ENCODE measurements around the gene TTPAL. TPM values are rescaled to one million over a fixed set of nuclear protein-coding genes. Genes with fewer than 3 reads are reported as not detected.

TTPAL gene
- total and polyA plus RNA-seq, 10 donors = 3.5 to 16.3 (median 11.8) TPM

DNA sequence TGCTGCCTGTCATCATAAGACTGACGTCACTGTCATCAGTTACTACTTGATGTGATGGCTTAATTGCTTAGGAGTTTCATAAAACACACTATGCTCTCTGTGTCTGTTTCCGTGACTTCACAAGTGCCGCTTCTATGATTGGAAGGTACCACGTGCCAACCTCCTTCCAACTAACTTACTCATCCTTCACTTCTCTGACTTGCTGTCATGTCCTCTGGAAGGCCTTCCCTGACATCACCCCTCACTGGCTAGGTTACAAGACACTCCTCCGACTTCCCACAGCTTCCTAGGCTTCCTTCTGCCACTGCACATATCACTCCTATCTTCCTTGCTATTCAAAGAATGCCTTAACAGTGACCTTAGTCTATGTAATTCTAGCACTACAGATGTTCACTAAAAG lies 25.8 kb downstream of the TTPAL start:
- Histone ChIP-seq H3K4me3 (no peak overlapping the region), H3K9me3 (no peaks in the 10 kb centered on the region), H3K4me1 (peaks cover 0 to 15% (median 0%) of the 10 kb centered on the region in 6 donors), H3K27ac (peak overlapping the region in 1 of 8 donors; percentile 19), H3K27me3 (replicated peaks in 1 of 7) (no peaks in the 10 kb centered on the region), H3K36me3 (peaks cover 4 to 100% (median 98%) of the 10 kb centered on the region in 6 donors)
- TF ChIP-seq POLR2A (IDR thresholded peaks at IDR 0.05) (no peak), POLR2AphosphoS5 (IDR thresholded peaks at IDR 0.05) (no peak)
- TF ChIP-seq, protein P1, sequence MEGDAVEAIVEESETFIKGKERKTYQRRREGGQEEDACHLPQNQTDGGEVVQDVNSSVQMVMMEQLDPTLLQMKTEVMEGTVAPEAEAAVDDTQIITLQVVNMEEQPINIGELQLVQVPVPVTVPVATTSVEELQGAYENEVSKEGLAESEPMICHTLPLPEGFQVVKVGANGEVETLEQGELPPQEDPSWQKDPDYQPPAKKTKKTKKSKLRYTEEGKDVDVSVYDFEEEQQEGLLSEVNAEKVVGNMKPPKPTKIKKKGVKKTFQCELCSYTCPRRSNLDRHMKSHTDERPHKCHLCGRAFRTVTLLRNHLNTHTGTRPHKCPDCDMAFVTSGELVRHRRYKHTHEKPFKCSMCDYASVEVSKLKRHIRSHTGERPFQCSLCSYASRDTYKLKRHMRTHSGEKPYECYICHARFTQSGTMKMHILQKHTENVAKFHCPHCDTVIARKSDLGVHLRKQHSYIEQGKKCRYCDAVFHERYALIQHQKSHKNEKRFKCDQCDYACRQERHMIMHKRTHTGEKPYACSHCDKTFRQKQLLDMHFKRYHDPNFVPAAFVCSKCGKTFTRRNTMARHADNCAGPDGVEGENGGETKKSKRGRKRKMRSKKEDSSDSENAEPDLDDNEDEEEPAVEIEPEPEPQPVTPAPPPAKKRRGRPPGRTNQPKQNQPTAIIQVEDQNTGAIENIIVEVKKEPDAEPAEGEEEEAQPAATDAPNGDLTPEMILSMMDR (IDR thresholded peaks at IDR 0.05 in 8 of 11, conservative IDR thresholded peaks at IDR 0.05 in 3 of 11) = no peak
- intact Hi-C loops (cut with DNase I; ENCODE audit: low total_unique reads) = no loop called here
- WGBS, 5 donors = 85 to 96% (median 90%) methylated on average over 5 of the region's 5 CpGs
- DNase-seq = no peak

DNA sequence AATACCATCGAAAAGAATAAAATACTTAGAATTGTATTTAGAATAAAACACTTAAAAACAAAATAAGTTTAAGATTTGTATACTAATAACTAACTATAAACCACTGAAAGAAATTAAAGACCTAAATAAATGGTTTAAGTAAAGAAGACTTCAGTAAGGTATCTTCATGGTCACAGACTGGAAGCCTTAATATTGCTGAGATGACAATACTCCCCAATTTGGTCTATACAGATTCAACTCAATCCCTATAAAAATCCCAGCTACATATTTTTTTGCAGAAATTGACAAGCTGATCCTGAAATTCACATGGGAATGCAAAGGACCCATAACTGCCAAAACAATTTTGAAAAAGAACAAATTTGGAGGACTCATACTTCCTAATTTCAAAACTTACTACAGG lies 27.3 kb downstream of the TTPAL start:
- Histone ChIP-seq H3K27ac (no peak overlapping the region), H3K4me3 (no peak overlapping the region), H3K9me3 (no peaks in the 10 kb centered on the region), H3K36me3 (peaks cover 4 to 100% (median 98%) of the 10 kb centered on the region in 6 donors), H3K27me3 (replicated peaks in 1 of 7) (no peaks in the 10 kb centered on the region), H3K4me1 (peaks cover 0 to under 1% (median 0%) of the 10 kb centered on the region in 6 donors)
- WGBS, 5 donors = 94 to 99% (median 96%) methylated on average over 1 of the region's 1 CpG
- intact Hi-C loops (cut with DNase I; ENCODE audit: low total_unique reads) = no loop called here
- DNase-seq = no peak
- TF ChIP-seq POLR2AphosphoS5 (IDR thresholded peaks at IDR 0.05) = no peak
- no peak for TF ChIP-seq POLR2A (IDR thresholded peaks at IDR 0.05)
- TF ChIP-seq, protein P1 (IDR thresholded peaks at IDR 0.05 in 8 of 11, conservative IDR thresholded peaks at IDR 0.05 in 3 of 11) = no peak

DNA sequence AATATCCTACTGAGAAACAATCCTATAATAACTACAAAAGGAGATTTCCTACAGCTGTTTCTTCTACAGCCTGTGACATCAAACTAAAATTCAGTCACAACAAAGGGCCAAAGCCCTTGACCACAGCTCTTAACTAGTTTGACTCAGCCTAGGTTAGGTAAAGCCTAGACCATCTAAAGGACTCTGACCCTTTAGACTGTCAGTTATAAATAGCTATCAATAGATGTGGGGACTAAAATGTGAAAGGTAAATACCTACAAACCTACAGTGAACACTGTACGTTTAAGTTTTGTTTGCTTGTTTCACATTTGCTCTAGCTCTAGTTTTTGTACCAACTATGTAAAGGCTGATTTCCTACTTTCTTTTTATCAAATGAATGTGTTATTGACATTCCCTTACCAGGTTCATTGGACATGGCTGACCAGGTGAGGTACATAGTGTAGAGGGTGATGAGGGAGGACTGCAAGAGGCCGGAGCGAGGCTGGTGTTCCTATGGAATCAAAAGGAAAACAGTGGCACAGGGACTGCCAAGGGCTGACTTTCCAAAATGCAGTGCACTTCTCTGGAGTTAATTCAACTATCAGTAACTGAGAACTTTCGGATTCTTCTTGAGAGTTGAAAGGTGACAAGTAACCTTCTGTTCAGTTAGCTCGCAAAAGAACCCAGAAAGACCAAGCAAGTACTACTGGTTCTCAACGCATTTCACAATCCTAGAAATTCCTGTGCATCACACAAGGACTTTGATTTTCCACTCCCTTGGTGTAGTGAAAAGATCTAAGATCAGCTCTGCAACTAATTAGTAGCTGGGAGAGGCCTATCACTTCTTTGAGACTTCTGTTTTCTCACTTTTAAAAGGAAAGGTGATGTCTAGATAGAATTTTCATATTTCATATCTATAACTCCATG lies 29.0 kb downstream of the TTPAL start:
- TF ChIP-seq POLR2A (IDR thresholded peaks at IDR 0.05) (no peak), POLR2AphosphoS5 (IDR thresholded peaks at IDR 0.05) (no peak)
- TF ChIP-seq, protein P1 (IDR thresholded peaks at IDR 0.05 in 8 of 11, conservative IDR thresholded peaks at IDR 0.05 in 3 of 11) = no peak
- intact Hi-C loops (cut with DNase I; ENCODE audit: low total_unique reads) = no loop called here
- H3K27me3 ChIP-seq (replicated peaks in 1 of 7) = no peaks in the 10 kb centered on the region
- H3K9me3 ChIP-seq = no peaks in the 10 kb centered on the region
- H3K36me3 ChIP-seq = peaks cover 4 to 100% (median 98%) of the 10 kb centered on the region in 6 donors
- WGBS, 5 donors = 94 to 99% (median 96%) methylated on average over 6 of the region's 6 CpGs
- H3K4me3 ChIP-seq = no peak overlapping the region
- H3K4me1 ChIP-seq = peaks cover 0 to 6% (median 0%) of the 10 kb centered on the region in 6 donors
- no peak for DNase-seq
- H3K27ac ChIP-seq = no peak overlapping the region

DNA sequence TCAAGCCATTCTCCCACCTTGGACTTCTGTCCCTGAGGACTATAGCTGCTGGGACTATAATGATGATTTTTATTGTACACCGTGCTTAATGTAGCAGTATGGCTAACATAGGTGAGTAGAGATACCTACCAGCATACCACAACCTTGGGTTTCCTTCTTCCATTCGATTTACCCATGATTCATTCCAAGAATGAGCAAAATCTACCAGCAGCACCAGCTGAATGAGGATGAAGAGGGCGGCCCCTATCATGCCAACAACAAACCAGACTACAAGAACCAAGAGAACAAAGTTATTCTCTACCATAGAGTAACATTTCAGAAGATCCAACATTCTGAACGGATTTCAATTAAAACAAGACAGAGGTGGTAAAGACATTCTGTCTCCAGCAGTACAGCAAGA lies 34.1 kb downstream of the TTPAL start:
- TF ChIP-seq POLR2AphosphoS5 (IDR thresholded peaks at IDR 0.05) = no peak
- TF ChIP-seq POLR2A (IDR thresholded peaks at IDR 0.05) = no peak
- TF ChIP-seq, protein P1 (IDR thresholded peaks at IDR 0.05 in 8 of 11, conservative IDR thresholded peaks at IDR 0.05 in 3 of 11) = no peak
- no peaks in the 10 kb centered on the region for H3K9me3 ChIP-seq
- H3K27ac ChIP-seq = no peak overlapping the region
- H3K27me3 ChIP-seq (replicated peaks in 1 of 7) = no peaks in the 10 kb centered on the region
- WGBS, 5 donors = 86 to 95% (median 92%) methylated on average over 4 of the region's 4 CpGs
- H3K4me3 ChIP-seq = no peak overlapping the region
- peaks cover 0 to 97% (median 86%) of the 10 kb centered on the region in 6 donors for H3K36me3 ChIP-seq
- DNase-seq = no peak
- H3K4me1 ChIP-seq = peaks cover 0 to 29% (median 4%) of the 10 kb centered on the region in 6 donors
- intact Hi-C loops (cut with DNase I; ENCODE audit: low total_unique reads) = no loop called here

Data from spleen (tissue), 11 donors.